ENCODE results near the gene FAM204A.

FAM204A gene

DNA sequence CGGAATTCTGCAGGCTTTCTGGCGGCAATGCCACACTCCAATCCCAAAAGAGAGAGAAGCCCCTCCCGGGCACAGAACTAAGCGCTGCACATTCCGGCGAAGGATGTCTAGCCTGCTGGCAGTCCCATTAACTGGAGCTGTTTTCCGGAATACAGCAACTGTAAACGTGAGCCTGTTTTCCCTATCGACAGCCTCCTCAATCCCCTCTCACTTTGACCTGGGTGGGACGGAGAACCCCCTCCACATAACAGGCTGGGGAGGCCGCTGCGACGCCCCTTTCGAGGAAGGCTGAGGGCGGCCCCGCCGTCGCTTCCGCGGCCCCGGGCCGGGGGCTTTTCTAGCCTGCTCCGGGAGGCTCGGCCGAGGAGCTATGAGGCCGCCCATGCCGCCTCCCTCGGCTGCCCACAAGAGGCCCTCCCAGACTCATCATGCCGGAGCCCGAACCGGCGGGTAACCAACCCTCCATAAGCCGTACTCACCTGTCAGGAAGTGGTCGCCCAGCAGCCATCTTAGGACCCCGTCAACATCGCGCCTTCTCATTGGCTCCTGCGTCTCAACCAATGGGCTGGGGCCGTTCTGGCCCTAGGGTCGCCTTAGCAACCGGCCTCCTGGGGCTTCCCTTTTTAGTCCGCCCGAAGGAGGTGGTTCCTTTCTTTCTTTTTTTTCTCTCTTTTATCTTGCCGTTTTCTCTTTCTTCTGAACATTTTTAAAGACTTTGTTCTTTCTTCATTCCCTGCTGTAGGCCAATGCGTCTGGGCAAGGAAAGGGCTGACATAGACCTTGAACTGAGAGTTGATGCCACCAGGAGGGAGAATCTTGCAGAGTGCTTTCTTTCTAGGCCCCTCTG, at the start of gene FAM204A:
Gene FAM204A, minus strand, starts transcription at position 534 of the 847 bp plus-strand sequence. CDS start 5,909 bp downstream, outside the sequence.
- TF ChIP-seq, protein P1, sequence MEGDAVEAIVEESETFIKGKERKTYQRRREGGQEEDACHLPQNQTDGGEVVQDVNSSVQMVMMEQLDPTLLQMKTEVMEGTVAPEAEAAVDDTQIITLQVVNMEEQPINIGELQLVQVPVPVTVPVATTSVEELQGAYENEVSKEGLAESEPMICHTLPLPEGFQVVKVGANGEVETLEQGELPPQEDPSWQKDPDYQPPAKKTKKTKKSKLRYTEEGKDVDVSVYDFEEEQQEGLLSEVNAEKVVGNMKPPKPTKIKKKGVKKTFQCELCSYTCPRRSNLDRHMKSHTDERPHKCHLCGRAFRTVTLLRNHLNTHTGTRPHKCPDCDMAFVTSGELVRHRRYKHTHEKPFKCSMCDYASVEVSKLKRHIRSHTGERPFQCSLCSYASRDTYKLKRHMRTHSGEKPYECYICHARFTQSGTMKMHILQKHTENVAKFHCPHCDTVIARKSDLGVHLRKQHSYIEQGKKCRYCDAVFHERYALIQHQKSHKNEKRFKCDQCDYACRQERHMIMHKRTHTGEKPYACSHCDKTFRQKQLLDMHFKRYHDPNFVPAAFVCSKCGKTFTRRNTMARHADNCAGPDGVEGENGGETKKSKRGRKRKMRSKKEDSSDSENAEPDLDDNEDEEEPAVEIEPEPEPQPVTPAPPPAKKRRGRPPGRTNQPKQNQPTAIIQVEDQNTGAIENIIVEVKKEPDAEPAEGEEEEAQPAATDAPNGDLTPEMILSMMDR (IDR thresholded peaks at IDR 0.05; ENCODE audit: control insufficient read depth, extremely low read depth, insufficient read depth) = peak; percentile 14; the same call in 1 of the 2 replicates

DNA sequence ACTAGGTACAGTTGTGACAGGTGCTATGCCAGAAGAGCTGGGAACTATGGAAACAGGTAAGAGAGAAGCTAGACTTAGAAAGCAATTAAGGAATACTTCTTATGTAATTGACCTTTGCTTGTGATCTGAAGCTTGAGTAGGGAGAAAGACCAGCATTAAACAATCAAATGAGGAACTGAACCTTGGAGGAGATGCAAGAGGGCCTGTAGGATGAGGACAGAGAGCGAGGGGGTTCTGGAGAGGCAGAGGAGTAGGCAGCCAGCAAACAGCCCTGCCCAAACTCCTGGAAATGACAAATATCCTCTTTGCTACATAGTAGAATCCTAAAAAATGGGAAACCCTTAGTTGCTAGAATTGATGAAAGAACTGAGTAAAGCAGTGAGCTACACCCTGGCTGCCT, 41.6 kb upstream of the FAM204A start:
- DNase-seq (ENCODE audit: low read depth) = no peak
- no peak overlapping the region for H3K4me3 ChIP-seq (ENCODE audit: low read depth, low read length)
- TF ChIP-seq, protein P1 (IDR thresholded peaks at IDR 0.05; ENCODE audit: control insufficient read depth, extremely low read depth, insufficient read depth) = no peak

More for the DNA sequence above, at the start of gene FAM204A:
- peak; percentile 80 for DNase-seq (ENCODE audit: low read depth)
- peak within 1 kb of the TSS; percentile 77 for H3K4me3 ChIP-seq (ENCODE audit: low read depth, low read length)

DNA sequence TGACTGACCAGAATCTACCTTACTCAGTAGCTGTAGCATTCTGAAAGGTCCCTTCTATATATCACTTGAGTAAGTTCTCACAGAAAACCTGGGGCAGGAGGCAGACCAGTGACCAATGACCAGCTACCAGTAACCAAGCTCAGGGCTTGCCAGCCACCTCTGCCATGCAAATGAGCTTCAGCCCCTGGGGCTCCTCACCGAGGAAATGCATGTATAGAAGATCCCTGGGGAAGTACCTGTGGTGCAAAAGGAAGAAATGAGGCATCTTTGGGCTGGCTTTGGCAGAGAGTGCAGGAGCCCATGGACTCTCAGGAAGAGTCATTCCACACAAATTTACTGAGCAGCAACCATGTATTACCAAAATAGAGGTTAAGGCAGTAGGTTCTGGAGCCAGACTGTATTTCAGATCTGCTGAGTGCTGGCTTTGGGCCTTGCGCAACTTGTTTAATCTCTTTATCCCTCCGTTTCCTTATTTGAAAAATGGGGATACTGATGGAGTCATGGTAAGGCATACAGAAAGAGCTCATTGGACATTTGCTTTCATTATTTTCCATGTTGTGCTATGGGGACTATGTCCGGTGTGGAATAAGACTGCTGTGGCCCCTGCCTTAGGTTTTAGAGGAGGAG, 41.1 kb upstream of the FAM204A start:
- H3K4me3 ChIP-seq (ENCODE audit: low read depth, low read length) = no peak overlapping the region
- no peak for DNase-seq (ENCODE audit: low read depth)
- TF ChIP-seq, protein P1 (IDR thresholded peaks at IDR 0.05; ENCODE audit: control insufficient read depth, extremely low read depth, insufficient read depth) = no peak

DNA sequence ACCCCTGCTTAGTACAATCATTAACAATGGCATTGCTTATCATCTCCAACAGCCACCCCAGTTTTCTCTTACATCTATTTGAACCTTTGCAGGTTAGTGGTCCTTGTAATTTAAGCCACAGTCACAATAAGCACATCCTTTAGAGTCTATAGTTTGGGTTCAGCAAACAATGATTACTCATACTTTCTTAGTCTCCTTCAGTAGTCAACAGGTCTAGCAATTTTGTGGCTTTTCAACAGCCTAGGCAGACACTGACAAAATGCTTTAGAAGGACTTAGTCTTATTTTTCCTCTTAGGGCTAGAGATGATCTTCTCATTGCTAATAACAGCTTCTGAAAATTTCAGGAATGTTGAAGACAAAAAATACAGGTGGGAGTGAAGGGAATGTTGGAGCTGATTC, 32.3 kb upstream of the FAM204A start:
- TF ChIP-seq, protein P1 (IDR thresholded peaks at IDR 0.05; ENCODE audit: control insufficient read depth, extremely low read depth, insufficient read depth) = no peak
- H3K4me3 ChIP-seq (ENCODE audit: low read depth, low read length) = no peak overlapping the region
- no peak for DNase-seq (ENCODE audit: low read depth)

DNA sequence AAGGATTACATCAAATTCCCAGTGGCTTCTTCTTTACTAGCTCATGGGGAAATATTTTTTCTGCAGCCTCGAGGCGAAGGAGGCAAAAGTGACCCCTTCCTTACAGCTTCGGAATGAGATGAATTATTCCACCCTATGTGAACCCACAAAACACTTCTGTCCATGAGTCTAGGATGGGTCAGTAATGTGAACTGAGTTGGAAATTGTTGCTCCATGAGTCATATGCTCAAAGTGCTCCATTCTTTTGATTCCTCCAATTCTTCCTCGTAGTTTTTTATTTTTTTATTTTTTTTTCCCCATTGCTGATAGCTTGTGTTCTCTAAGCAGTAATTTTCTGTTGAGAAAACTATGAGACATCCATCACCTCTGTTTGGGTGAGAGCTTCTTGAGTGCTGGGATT, 31.7 kb upstream of the FAM204A start:
- DNase-seq (ENCODE audit: low read depth) = no peak
- TF ChIP-seq, protein P1 (IDR thresholded peaks at IDR 0.05; ENCODE audit: control insufficient read depth, extremely low read depth, insufficient read depth) = no peak

DNA sequence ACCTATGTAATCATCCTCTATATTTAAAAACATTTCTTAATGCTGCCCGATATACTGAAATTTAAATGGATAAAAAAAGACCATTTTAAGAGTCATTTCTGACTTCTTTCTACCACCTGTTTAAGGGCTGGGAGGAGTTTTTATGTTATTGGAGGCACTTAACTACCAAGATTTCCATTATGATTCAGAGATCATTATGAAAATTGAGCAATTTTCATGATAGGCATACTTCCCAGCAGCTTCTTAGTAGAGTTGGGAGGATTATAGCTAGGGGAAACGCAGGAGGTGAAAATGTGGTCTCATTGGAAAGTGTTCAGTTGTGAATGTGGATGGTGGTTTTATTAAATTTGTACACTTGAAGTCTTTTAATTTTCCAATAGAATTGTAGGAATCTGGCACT, 28.4 kb upstream of the FAM204A start:
- no peak for DNase-seq (ENCODE audit: low read depth)
- H3K4me3 ChIP-seq (ENCODE audit: low read depth, low read length) = no peak overlapping the region
- TF ChIP-seq, protein P1 (IDR thresholded peaks at IDR 0.05; ENCODE audit: control insufficient read depth, extremely low read depth, insufficient read depth) = no peak

More for the DNA sequence above, 31.7 kb upstream of the FAM204A start:
- no peak overlapping the region for H3K4me3 ChIP-seq (ENCODE audit: low read depth, low read length)

Measured in LNCaP clone FGC (cell line).